Right ventricle myocardium superior (tissue), 1 donor: ENCODE measurements around the gene TPPP. TPM values are rescaled to one million over a fixed set of nuclear protein-coding genes. Genes with fewer than 3 reads are reported as not detected.

Experiments used
- total RNA-seq: library from RNA; stranded (reverse); fragmentation: NEBNext Ultra II Directional; extraction: Animal tissue kit (Norgen Biotek cat#: 25700); gene quantifications from one replicate; pipeline ENCODE4 v1.2.1, GENCODE V29; 2021
- donor health status: DM: no; HTN: yes; CAD: no; lungs with severe emphysema.

Gene TPPP
- total RNA-seq, 1 donor from 2014 or later = 39.7 TPM

Other genes starting within 250 kb of the TPPP start
- gene SLC9A3, start 168.9 kb downstream of the TPPP start, total RNA-seq = 0.91 TPM
- gene CEP72, start 81.0 kb downstream of the TPPP start, total RNA-seq = 1.7 TPM
- 18.8 TPM for gene ZDHHC11B, start 91.4 kb upstream of the TPPP start, total RNA-seq
- 55.6 TPM for gene ZDHHC11, start 157.6 kb upstream of the TPPP start, total RNA-seq
- gene BRD9, start 199.4 kb upstream of the TPPP start, total RNA-seq = 28.0 TPM
- gene TRIP13, start 199.5 kb upstream of the TPPP start, total RNA-seq = 0.48 TPM